Erythroblast (primary cell): Measurements from ENCODE around the gene ALDH18A1.

Experiments used
- GATA1 ChIP-seq: IDR thresholded peaks from 2 replicates; pipeline ENCODE4 v1.6.1; 2011; ENCODE audit warnings: low read depth, mild to moderate bottlenecking, control low read depth, low read length, moderate library complexity
- POLR2A ChIP-seq: IDR thresholded peaks from 2 replicates; pipeline ENCODE4 v1.6.1; 2011; ENCODE audit warnings: mild to moderate bottlenecking, low read length

- TF ChIP-seq POLR2A (no peak), GATA1 (no peak)
Measured at GRCh38 chr10:95560278-95561176, 96.0 kb downstream of the ALDH18A1 start.
